HG02763 (cell line): Measurements from ENCODE around the gene CDK5R1.

Source experiments
- ATAC-seq: cut with Tn5 transposase; IDR thresholded peaks from one replicate; pipeline ENCODE4 v1.9.1; 2021; ENCODE audit warnings: mild to moderate bottlenecking, moderate library complexity; ENCODE audit not compliant: unreplicated experiment

CDK5R1 gene

GRCh38 chr17:32492264-32492589 is 5.4 kb downstream of the CDK5R1 start:
- ATAC-seq = no peak

DNA sequence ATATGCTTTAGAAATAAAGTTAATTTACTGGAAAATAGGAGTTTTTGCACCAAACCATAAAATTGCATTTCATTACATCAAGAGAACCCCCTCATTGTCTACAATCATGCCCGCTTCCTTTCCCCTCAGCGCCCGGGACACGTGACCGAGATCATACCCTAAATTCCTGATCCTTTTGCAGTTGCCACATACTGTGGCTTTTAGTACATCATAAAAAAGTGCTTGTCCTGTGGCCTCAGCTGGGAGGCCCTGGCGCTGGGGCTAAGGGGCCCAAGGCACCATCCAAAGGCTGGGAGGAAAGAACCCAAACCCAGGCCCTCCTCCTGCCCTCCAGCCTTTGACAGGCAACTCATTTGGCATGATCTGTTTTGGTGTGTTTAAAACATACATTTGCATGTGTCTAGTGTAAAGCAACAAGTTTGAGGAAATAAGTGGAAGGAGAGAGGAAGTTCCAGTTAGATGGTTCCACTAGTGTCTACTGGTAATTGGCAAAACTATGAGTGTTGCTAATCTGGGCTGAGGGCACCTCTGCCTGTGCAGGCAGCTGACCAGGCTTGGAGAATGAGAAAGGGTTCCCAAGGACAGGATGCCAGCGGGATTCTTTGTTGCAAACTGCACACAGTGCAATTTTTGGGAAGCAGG is 6.0 kb downstream of the CDK5R1 start:
- no peak for ATAC-seq

DNA sequence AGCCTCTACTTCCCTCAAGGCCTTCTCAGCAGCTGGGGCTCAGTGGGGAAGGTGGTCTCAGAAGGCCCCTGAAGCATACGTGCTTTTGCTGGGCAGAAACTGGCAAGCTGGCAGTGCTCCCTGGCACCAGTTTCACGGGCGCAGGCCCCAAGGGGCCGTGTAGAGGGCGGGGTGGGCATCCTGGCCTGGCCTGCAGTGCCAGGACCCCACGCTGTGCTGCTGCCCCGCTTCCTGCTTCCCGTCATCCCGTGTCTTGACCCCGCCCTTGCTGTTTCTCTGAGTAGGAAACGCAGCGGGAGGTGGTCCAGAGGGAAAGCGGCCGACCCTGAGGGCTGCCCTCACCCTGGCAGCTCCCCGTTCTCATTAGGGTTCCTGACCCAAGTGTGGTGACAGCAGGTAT is 6.8 kb downstream of the CDK5R1 start:
- ATAC-seq = no peak

DNA sequence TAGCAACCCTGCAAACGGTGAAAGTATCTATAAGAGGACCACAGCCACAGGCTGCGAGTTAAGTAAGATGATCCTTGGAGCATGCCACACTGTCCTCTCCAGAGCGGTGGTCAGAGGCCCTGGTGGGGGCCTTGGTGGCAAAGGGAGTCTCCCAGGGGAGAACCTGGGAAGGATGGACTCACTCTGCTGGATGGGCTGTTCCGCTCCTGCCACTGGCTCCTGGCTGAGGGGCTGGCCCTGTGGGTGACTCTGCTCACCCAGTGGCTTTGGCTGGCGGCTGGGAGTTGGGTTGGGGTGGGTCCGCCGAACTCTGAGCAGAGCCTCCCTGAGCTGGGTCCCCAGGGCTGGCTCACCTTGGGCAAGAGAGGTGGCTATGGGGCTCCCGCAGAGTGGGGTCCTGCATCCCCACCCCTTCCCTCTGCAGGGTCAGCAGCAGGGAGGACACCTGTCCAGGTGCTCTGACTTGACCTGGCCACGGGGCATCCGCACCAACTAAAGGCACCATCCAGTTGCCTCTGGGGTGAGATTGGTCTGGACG is 7.3 kb downstream of the CDK5R1 start:
- ATAC-seq = no peak

DNA sequence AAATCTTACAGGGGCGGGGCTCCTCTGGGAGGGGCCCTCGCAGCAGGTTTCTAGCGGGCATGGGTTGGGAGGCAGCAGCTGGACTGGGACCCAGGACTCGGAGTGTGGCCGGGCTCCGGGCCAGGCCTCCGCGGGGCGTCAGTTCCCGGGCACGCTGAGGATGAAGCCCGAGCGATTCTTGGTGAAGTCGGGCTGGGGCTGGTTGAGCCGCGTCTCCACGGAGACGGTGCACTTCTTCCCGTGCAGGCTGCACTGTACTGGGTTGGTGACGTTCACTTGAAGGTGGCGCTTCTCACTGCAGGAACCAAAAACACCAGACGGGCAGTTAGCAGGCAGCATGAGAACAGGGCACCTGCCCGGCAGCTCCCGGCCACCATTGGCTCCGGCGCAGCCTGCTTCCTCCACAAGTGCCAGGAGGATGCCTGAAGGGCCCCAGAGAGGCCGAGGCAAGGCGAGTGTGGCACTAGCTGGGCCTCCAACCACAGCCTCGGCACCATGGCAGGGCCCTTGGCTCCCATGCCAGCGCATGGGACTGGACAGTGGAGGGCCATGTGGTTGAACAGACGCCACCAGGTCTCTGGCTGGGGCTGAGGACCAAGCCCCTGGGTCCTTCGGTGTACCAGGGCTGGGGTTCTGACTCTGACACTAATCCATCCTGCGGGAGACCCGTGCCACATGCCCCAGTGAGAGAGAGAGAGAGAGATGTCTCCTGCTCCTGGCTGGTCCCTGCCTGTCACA is 8.0 kb downstream of the CDK5R1 start:
- no peak for ATAC-seq

DNA sequence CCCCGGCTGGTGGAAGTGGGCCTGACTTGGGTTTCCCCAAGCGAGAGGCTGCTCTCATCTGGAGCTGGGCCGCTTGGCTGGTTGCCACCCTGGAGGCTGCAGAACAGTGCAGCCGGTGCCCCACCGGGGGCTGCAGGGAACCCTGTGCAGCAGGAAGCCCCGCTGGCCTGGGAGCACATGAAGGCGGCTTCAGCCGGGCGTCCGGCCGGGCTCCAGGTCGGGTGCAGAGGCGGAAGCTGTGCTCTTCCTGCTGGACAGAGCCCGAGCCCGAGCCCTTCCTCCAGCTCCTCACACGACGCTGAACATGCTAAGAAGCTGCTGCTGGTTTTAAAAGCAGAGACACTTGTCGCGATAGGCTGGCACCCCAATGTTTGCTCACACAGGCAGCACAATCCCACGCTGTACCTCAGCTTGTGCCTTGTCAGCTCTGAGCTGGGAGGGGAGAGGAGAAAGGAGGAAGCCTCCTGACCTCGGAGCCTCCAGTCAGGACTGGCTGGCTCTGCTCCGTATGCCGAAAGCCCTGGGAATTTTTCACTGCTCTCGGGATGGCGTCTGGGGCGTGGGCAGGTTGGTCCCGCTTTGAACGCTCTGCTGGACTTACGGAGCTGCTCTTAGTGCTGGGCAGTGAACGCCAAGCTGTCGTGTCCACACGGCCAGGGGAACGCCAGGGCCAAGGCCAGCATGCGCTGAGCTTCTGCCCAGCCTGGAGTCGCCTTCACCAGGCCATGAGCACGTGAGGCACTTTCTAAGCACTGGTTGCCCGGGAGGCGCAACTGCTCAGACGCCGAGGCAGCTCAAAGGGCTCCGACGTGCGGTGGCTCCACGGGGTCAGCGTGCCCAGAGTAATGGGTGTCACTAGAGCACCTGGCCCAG is 8.8 kb downstream of the CDK5R1 start:
- ATAC-seq = no peak

DNA sequence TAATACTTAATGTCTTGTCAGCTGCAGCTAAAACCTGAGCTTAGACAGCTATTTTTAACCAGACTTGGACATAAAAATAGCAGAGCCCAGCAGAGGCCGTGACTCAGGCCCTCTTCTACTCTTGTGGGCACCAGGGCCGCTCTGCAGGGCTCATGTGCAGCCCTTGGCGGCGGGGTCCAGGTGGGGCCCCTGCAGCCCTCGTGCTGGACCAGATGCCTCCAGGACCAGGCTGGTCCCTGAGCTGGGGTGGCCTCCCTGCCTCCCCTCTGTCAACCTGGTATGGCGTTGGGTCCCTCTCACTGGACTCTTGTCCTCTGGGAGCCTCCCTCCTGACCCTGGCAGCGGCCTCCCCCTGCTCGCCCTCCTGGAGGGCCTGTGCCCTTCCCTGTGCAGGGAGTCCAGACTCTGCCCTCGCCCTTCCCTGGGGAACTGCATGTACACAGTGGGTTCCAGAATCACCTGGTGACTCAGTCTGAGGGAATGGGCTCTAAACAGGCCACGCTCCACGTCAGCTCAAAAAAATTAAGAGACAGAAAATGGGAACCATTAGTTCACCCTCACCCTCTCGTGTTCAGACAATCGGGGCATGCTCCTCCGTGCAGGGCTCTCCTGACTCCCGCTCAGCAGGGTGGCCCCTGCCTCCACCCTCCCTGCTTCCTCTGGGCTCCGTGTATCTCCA is 9.7 kb downstream of the CDK5R1 start:
- ATAC-seq = no peak

- ATAC-seq = no peak
Observed at GRCh38 chr17:32497431-32498205, 10.8 kb downstream of the CDK5R1 start.

DNA sequence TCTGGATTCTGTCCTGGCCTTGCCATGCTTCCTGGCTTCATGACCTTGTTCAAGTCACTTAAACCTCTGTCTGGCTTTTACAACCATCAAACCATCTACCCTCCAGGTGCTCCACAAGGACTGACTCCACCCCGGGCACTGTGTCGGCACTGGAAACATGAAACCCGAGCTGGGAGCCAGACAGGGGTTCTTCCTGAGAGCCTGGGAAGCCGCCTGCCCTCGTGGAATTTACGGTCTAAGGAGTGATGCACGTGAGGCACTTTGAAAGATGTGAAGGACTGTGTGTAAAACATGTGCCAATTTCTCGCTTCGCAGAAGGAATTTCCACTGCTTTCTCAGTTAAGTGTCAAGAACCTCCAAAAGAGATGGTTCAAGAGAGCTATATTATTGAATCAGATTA is 11.6 kb downstream of the CDK5R1 start:
- ATAC-seq = no peak

- ATAC-seq = no peak
Observed at GRCh38 chr17:32502013-32502412, 15.2 kb downstream of the CDK5R1 start.

DNA sequence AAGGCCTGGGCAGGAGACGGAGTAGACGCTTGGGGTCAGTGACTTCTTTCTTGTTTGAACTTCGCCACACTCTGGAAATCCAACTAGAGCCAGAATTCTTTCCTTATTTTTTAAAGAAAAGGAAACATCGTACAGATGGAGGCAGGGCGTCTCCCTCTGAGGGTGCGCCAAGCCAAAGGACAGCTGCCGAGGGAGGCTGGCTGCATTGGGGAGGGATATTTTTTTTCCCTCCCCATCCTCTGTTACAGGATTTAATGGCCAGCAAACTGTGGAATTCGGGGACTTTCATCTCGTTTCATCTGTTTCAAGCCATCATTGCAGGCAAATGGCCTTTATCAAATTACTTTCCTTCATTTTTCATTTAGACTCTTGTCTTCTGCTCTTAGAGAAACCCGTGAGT is 15.9 kb downstream of the CDK5R1 start:
- no peak for ATAC-seq

DNA sequence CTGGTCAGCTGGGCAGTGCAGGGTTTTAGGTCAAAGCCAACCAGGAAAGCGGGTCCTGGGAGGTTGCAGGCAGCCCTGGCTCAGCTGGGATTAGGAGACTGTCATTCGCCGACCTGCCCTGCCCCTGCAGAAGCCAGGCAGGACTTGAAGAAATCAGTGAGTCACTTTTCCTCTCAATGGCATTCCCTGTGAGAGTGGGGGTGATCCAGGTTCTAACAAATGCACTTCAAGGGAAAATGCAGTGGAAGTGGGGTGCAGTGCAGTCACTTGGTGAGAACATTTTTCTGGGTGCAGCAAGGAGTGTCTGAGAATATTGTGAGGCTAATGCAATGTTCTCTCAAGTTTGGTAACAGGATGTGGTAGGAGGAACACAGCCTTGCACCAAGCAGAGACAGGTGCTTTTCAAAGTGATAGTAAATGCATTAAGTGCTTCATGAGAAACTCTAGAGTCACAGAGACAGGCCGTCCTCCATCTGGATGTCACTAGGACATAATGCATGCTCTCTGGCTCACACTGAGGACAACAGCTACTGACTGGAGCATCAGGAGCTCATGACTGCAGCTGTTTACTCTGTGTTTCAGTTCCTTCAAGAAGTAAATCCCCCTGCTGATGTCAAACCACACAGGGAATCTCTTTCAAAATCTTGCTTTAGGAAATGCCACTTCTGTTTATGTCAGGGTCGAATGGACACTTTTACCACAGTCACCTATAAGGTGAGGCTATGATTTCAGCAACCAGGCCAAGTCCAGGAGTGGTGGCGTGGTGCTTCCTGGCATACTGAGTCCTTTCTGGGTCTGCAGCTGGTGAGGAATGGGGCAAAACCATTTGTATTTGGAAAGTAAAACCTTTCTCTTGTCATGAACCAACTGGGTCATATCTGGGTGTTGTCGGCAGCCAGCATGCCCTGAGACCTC is 16.7 kb downstream of the CDK5R1 start:
- ATAC-seq = peak; percentile 81

DNA sequence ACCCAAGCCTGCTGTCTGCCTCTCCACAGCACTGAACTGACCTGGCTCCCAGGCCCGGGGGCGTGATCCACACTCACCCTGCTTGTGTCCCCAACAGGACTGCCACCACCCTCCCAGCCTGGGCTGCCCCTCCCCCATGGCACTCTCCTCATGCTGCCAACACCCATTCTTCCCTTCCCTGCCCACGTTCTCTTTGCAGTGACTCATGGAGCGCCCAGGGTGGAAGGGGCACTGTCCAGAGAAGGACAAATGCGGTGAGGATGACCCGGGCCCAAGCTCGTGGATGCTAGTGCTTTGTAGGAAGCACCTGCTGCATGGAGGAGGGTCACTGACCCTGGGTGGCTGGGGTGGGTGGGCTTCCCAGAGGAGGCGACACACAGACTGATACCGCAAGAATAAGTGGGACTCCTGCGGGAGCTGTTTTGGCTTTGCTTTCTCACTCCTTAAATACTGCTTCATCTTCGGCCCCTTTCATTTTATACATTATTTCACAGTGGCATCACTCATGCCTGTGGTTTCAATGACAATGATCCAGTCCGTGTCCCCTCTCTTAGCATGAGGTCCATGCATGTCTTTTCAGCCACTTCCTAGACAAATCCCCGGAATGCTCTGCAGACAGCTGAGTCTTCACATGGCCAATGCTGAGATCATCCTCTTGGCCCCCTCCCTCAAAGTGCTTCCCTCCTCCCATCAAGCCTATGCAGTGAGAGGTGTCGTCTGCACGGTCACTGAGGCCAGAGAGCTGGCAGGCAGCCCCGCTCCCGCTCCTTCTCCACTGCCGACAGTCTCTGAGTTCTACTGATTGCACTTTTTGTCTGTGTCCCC is 17.6 kb downstream of the CDK5R1 start:
- no peak for ATAC-seq

DNA sequence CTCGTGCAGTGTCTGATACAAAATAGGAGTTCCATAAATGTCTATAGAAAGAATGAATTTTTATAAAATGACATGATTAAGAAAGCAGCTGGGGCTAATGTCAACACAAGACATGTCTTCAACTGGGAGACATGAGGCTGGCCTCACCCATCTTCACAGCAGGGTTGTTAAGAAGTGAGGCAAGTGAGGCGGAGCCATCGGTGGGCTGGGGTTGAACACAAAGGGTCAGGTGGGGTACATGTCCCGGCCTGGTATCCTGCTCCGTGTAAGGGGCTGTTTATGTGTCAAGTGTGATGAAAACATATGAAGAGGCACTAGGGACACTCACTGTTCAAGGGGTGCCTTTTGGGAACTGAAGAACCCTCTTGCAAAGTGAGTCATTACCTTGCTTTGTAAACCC is 22.1 kb downstream of the CDK5R1 start:
- no peak for ATAC-seq

- ATAC-seq = no peak
Observed at GRCh38 chr17:32510466-32510865, 23.7 kb downstream of the CDK5R1 start.

DNA sequence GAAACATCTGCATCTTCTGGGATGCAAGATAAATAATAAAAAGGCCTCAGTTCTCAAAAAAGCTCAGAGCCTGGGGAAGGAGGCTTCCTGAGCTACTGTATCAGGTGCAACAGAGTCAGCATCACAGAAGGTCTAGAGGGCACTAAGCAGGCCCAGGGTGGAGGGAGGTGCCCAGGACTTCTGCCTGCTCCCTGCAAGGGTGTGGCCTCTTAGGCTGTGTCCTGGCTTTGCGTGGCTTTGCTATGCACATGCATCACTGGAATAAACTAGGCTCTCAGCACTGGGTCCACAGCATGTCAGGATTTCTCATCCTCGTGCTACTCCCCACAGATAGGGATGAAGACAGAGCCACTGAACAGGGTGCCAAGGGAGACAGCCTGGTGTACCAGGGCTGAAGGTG is 25.5 kb downstream of the CDK5R1 start:
- ATAC-seq = no peak

DNA sequence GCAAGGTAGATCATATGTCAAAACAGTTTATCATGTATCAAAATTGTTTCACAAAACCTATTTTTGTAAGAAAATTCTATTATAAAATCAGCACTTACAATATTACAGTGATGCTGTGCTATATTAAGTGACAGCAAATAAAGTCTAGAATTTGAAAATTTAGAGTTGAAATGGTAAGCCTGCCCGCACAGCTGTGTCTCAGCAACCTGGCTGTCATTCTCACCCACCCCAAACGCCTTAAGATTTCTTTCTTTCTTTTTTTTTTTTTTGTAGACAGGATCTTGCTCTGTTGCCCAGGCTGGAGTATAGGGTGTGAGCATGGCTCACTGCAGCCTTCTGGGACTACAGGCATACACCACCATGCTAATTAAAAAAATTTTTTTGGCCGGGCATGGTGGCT is 26.8 kb downstream of the CDK5R1 start:
- no peak for ATAC-seq

DNA sequence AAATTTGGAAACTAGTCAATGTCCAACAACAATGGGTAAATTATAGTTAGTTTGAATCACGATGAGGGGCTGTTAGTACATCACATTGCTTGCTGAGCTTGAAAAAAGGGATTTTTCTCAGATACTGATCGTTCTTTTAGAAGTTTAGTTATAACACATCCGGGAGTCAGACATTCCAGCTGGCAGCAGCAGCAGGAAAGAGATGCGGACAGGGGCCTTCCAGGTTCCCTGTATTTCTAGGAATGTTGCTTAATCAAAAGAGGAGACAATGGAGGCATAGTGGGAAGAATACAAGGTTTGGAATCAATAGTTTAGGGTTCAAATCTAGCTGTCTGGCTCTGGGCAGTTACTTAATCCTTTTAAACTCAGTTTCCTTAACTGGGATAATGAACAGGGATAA is 27.8 kb downstream of the CDK5R1 start:
- ATAC-seq = no peak
